HG02973 (cell line): ENCODE results near the gene CITED4.

Experiments used
- ATAC-seq: cut with Tn5 transposase; IDR thresholded peaks from one replicate; pipeline ENCODE4 v1.9.1; 2021; ENCODE audit warnings: moderate library complexity; ENCODE audit not compliant: unreplicated experiment

The CITED4 gene

DNA sequence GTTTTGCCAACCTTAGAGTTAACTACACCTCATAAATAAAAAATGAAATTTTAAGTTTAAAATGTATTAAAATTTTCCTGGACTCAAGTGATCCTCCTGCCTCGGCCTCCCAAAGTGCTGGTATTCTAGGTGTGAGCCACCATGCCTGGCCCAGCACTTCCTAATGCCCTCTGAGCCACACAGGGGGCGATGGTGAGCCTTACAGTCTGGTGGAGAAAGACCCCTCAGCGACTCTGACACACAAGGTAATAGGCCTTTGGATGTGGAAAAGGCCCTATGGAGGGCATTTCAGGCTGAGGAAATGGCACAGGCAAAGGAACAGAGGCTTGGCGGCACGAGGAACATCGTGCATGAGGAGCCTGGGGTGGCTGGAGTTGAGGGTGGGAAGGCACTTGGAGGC is 6.7 kb downstream of the CITED4 start:
- ATAC-seq = no peak

DNA sequence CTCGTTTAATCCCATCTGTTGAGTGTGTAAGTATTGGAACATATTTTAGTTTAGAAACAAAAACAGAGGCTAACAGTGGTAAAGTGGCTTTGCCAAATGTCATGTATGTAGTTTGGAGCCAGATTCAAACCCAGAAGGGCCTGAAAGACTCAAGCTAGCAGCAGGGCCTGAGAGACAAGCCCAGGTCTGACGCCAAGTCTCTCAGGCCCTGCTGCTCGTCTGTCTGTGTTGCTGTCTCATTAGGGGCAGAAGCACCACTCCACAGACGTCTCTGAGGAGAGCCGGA is 8.3 kb downstream of the CITED4 start:
- no peak for ATAC-seq

DNA sequence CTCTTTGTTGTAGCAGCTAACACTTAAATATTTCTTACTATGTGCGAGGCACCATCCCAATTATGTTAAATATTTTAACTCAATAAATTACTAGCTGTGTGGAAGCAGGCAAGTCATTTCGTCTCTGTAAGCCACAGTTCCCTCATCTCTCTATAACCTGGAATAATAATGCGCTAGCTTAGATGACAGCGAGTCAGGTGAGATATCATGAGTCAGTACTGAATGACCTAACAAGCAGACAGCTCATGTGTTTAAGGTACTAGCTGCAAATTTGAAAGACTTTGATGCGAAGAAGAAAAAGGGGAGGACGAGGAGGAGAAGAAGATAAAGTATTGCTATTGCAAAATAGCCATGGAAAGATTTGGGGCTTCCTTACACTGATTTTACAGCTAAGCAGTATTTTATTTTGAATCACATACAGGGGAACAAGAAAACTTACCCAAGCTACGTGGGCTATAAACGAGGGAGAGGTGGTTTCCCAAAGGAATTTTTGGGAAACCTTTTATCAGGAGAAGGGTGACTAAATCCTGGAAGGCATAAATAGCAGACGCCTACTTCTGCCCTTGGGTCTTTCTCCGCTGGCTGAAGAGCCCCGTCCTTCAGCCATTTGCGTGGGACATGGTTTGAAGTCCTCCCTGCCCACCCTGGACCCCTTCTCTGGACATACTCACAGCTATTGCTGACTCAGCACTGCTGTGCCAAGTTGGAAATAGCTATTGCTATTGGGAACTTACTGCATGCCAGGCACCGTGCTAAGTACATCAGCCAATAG is 8.9 kb downstream of the CITED4 start:
- no peak for ATAC-seq

DNA sequence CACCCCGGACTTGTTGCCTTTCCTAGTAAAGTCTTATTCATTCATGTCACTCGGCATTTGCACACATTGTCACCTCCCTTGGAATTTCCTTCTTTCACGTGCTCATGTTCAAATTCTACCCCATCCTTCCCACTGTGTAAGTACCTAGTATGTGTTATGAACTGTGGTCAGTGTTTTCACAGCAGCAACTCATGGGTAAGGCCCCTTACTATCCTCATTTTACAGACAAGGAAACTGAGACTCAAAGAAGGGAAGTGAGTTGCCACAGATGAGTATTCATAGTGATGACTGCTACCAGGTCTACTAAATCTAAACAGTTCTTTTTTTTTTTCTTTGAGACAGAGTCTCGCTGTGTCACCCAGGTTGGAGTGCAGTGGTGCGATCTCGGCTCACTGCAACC is 10.5 kb downstream of the CITED4 start:
- peak; percentile 54 for ATAC-seq

DNA sequence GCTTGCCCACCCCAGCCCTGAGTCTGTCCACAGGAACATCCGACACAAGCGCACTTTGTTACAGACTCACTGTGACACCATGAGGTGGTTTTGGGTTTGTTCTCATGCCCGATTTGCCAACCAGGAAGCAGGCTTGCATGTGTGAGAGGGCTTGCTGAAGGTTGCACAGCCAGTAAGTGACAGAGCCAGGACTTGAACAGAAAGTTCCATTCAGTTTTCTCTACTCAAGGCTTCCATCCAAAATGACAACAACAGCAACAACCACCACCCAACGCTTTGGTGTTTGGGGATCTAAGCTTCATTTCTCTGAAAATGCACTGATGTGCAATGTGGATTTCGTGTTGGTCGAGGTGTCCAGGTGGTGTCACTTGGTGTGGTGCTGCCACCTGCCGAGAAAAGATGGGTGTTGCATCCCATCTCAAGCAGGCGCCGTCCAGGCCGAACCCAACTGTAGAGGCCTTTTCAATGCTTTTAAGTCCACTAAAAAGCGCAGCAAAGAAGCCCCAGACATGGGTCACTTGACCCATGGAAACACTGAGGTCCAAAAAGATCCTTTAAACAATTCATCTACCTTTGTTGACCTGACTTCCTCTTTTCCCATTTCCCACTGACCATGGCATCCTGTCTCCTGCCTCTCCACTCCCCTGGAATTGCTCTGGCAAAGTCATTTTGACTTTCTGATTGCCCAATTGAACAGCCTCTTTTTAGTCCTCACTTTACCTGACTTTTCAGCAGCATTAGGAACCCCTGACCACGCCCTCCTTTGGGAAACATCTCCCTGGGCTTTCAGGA is 12.2 kb downstream of the CITED4 start:
- ATAC-seq = no peak

DNA sequence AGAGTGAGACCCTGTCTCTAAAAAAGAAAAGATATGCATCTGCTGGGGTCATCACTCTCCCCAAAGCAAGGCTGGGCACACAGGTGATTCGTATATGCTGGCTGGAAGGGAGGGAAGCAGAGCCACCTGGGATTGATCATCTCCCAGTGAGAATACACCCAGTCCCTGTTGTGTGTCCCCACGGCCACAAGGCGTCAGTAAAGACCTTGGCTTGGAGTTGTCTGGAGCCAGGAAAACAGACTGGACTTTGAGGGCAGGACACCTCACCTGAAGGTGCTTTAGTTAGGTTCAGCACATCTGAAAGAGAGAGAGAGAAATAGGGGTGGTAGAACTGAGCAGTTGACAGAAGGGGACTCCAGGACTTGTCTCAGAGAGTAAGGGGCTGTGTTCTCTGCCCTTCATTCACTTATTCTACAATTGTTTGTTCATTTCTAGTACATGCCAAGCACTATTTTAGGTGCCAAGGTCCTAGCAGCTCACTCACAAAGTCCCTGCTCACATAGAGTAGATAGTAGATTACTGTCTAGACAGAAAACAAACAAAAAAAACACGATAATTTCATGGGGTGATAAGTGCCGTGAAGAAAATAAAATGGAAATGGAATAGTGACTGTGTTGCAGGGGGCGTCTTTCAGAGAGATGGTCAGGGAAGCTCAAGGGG is 13.5 kb downstream of the CITED4 start:
- no peak for ATAC-seq

DNA sequence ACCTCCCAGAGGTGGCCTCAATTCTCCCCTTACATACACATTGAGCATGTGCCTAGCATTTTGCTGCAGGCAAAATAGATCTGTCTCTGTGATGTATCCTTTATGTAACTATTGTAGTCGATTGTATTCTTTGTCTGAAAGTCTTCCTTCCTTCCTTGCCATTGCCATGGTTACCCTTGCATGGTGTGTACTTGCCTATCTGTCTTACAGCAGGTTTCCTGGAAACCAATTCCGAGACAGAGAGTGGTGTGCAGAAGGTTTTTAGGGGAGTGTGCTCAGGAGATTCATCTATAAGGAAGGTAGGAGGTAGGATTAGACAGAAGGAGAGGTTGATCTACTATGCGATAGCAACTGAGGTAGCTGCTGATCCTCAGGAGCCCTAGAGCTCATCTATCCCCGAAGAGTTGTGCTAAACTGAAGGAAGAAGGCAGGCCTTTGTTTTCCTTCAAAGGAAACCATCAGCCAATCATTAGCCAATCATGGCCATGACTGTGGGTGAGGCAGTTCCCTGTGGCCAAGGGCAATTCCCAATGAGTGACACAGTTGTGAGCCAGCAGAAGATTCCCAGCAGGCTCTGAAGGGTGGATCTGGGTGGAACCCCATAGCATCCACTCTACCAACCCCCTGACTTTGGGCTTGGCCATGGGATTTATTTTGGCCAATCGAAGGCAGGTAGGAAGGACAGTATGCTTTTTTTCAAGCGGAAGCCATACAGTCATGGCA is 15.0 kb downstream of the CITED4 start:
- ATAC-seq = no peak

DNA sequence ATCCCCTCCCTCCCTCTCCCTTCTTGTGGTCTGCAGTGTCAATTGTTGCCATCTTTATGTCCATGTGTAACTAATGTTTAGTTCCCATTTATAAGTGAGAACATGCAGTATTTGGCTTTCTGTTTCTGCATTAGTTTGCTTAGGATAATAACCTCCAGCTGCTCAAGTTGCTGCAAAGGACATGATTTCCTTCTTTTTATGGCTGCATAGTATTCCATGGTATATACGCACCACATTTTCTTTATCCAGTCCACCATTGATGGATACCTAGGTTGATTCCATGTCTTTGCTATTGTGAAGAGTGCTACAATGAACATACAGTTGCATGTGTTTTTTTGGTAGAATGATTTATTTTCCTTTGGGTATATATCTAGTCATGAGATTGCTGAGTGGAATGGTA is 16.3 kb downstream of the CITED4 start:
- ATAC-seq = no peak

DNA sequence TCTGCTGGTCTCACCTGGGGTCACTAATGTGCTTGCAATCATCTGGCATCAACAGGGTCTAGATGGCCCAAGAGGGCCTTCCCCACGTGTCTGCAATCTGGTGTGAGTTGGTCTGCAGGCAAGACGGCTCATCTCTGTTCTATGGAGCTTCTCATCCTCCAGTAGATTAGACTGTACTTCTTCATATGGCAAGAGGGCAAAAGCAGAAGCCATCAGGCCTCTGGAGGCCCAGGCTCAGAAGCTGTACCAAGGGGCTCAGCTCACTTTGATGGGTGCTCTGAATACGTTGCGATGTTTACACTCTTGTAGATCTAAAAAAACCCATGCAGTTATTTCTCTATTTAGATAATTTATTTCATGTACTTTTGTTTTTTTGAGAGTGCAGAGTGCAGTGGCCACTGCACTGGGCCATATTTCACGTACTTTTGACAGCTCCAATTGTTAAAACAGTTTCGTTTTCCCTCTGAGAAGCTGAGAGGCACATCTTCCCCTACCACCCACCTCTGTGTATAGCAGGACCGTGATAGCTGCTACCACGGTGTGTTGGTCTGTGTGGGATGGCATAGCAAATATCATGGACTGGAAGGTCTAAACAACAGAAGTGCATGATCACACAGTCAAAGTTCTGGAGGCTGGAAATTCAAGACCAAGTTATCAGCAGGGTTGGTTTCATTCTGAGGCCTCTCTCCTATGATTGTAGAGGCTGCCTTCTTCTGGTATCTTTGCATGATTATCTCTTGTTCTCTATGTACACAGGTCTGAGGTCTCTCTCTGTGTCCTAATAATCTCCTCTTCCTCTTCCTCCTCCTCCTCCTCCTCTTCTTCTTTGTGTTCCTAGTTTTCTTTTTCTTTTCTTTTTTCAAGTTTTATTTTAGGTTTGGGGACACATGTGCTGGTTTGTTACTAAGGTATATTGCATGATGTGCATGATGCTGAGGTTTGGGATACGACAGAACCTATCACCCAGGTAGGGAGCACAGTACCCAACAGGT is 17.0 kb downstream of the CITED4 start:
- no peak for ATAC-seq

DNA sequence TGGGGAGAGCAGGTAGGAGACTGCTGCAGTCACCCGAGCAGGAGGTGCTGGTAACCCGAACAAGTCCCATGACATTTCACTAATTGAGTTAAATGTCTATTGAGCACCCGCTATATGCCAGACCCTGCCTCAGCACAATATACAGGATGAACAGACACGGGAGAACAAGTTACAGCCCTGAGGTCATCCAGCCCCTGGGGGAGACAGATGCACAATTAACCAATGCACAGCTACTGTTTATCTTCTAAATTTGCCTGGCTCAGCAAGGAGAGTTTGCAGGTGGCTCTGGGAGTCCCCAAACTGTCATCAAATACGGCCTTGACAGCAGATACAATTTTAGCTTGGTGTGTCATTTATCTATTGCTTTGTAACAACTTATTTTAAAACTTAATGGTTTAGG is 18.1 kb downstream of the CITED4 start:
- no peak for ATAC-seq

DNA sequence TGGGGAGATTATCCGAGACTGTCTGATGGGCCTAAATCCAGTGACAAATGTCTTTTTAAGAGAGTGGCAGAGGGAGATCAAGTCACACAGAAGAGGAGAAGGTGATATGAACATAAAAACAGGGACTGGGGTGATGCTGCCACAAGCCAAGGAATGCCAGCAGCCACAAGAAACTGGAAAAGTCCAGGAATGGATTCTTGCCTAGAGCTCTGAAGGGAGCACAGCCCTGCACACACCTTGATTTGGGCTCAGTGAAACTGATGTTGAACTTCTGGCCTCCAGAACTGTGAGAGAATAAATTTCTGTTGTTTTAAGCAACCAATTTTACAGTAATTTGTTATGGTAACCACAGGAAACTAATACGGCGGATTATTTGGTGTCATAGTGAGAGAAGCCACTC is 19.5 kb downstream of the CITED4 start:
- no peak for ATAC-seq

DNA sequence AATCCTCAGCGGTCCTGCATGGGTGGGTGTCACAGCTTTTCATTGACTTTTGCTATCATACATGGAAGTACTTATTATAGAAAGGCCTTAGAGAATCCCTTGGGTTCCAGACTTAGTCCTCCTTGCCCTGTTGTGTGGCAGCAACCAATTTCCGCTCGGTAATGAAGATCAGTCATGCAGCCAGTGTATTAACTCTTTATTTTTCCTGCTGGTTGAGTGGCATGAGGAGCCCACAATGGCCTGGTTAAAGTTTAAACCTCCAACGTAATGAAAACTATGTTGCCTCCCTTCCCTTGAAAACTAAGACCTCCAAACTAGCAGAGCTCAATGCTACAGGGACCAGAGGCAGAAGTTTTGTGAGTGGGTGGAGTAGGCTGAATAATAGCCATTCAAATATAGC is 20.0 kb downstream of the CITED4 start:
- no peak for ATAC-seq

DNA sequence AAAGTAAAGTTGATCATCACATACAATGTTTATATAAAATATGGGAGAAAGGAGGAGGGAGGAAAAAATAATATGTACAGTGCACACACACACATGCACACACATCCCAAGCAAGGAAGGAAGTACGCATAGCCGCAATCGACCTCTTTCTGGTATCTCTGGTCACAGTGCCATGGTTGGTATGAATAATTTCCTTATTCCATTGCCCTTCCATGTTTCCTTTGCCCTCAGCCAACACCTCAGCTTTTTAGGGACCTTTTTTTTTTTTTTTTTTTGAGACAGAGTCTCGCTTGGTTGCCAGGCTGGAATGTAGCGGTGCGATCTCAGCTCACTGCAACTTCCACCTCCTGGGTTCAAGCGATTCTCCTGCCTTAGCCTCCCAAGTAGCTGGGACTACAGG is 20.6 kb downstream of the CITED4 start:
- ATAC-seq = no peak

DNA sequence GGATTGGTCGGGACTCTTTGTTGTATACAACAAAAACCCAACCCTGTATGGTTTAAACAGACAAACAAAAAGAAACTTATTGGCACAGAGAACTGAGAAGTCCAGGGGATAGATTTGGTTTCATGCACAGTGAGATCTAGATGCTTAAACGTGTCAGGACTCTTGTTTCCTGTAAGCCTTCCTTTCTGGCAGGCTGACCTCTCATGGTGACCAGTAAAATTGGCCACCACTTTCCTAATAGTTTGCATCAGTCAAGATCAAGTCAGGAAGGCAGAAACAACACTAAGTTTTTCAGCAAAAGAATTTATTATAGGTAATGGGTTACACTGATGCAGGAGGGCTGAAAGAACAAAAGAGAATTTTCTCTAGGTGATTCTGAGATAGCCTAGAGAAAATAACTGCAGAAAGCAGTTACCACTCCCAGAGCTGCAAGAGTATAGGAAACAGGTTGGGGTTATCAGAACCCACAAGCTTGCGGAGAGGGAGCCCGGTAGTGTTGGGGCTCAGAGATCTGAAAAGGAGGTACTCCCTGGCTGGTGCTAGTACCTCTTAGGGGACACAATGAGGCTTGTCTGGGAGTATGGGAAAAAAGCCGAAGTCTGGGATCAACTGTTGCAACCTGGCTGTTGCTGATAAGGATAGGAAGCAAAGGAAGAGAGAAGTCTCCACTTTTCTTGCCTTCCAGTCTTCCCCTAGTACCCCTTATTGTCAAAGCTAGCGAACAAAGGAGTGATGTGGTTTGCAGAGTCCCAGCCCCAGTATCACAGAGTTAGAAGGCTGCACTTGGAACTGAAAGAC is 21.4 kb downstream of the CITED4 start:
- ATAC-seq = no peak

DNA sequence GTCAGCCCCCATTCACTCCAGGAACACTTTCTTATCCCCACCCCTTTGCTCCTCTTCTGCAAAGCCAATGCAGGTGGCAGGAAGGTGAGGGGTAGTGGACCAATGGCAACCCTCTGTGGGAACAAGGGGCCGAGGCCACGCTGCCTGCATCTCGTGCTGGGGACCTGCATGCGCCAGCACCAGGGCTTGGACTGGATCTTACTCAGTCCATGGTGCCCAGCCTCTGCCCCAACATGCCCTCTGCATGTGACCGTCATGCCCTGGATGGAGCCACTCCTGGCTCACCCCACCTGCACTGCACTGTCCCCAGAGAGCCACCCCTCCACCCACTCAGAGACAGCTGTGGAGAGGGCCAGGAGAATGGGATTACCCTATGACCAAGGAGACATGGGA is 22.2 kb downstream of the CITED4 start:
- no peak for ATAC-seq

DNA sequence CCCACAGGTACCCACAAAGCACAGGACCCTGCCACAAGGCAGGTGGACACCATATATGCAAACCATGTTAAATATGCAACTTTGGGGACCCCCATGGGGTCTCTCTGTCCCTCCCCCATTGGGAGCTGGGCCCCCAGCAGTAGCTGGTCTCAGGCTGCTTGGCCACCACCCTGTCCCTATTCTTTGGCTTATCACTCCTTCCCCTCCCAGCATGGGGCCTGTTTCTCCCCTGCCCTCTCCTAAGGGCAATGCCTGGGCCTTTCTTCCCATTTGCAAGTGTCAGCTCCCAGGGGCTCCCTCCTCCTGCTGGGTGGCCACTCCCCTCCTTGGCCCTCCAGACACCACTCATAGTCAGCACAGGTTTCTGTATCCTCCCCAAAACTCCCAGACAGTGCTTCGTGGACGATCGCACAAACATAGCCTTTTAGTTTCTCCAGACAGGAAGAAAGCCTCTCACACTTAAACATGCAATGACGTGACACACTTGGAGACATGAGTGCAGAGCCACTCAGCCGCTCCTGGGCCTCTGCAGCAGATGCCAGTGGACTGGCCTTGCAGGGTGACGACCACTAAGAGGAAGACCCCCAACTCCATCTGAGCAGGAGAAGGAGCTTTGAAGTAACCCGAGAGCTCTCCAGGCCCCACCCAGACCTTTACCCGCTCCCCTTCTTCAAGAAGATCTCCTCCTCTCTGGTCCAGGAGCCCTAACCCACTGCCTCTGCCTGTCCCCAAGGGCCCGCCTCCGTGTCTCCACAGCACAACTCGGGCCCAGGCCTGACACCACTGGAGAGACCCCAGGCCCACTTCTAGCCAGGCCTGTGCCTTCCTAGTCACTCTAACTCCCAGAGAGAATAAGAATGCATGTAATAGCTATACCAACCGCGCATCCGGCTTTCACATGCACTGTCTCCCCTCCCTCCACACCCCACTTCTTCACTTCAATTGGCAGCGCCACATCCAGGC is 22.9 kb downstream of the CITED4 start:
- no peak for ATAC-seq

DNA sequence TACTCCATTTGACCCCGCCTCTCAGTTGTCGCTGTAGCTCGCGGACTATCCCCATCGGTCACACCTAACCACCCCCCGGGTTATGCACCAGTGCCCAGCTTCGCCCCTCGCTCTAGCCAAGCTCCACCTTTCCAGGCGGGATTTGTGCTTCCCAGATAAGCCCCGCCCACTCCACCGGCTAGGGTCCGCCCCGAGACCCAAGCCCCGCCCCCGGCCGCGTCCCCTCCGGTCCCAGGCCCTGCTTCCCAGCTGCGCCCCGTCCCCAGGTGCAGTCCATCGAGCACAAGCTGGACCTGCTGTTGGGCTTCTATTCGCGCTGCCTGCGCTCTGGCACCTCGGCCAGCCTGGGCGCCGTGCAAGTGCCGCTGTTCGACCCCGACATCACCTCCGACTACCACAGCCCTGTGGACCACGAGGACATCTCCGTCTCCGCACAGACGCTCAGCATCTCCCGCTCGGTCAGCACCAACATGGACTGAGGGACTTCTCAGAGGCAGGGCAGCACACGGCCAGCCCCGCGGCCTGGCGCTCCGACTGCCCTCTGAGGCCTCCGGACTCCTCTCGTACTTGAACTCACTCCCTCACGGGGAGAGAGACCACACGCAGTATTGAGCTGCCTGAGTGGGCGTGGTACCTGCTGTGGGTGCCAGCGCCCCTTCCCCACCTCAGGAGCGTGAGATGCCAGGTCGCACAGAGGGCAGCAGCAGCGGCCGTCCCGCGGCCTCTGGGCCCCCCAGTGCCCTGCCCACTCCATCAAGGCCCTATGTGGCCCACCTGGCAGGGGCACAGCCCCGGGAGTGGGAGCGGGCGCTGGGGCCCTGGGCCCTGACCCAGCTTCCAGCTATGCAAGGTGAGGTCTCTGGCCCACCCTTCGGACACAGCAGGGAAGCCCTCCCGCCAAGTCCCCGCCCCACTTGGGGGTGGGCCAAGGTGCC is 23.9 kb downstream of the CITED4 start:
- ATAC-seq = no peak
